Stimulated activated CD4-positive, alpha-beta T cell treated with anti-CD3 and anti-CD28 coated beads, Interleukin-15, amount 100 ng/mL, for 48 hours (primary cell): Measurements from ENCODE around the gene FBLIM1.
"Not testable (repeated sequence)": the region's sequence is repeated elsewhere in the genome, so short reads cannot be mapped to it uniquely, and the experiment has no call there.

Experiments used
- DNase-seq, 2 donors: peaks; one replicate each; pipeline ENCODE4 v3.0.0-alpha.2; 2020; ENCODE audit warnings: low read depth in 2 of 2

FBLIM1 gene

DNA sequence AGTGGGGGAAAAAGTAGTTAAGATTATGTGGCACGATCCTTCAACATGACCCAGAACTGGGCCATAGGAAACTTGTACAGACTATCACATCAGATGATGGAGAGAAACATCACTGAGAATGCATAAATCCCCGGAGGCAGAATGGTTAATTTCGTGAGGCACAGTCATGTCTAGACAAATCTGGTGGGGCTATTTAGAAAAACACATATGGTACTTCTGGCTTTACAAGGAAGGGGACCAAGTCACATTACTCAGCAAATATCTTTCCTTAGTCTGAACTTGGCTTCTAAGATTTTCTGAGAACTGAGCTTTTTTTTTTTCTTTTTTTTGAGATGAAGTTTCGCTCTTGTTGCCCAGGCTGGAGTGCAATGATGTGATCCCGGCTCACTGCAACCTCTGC is 58.1 kb downstream of the FBLIM1 start:
- DNase-seq, result no peak

DNA sequence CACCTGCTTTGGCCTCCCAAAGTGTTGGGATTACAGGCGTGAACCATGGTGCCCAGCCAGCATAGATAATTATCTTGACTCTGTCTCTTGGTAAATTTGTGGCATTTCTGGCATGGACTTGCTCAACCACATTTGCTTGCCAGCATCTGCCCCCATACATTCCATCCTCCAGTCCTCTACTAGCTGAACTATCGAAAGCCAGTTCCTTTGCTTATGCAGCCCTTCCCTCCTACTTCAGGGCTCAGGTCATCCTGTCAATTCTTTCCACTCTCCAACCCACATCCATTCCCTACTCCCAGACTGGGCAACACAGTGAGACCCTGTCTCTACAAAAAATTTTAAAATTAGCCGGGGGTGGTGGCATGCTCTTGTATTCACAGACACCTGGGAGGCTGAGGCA is 61.9 kb downstream of the FBLIM1 start:
- no peak for DNase-seq

DNA sequence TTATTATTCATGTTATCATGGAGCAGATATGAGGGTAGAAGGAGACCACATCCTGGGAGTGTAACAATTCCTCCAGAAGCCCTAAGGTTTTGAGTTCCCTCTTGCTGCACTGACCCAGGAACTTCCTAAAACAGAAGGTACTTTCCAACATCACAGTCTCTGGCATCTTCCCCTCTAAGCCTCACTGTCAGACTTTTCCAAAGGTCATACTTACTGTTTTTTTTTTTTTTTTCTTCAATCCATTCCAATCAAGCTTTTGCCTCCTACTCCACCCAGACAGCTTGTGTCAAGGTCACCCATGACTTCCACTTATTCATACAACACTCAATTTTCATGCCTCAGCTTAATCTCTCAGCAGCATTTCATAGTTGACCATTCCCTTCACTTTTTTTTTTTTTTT is 67.2 kb downstream of the FBLIM1 start:
- DNase-seq, result no peak

DNA sequence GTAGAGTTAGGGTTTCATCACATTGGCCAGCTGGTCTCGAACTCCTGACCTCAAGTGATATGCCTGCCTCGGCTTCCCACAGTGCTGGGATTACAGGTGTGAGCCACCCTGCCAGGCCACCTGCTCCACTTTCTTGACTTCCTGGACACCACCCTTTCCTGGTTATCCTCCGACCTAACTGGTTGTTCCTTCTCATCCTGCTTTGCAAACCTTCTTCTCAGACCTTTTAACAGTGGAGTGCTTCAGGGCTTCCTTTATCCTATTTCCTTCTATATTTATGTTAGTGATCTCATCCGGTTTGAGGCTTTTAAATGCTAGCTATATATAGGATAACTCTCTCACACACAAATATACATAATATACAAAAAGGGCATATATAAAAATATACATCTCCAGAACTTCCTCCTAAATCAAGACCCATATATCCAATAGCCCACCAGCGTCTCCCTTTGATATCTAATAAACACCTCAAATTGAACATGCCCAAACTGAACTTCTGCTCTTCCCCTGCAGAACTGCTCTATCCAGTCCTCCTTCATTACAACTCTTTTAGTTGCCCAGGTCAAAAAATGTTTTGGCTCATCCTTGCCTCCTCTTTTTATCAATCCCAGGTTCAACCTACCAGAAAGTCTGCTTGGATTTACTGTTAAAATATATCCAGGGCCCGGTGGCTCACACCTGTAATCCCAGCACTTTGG is 68.4 kb downstream of the FBLIM1 start:
- DNase-seq, result no peak

DNA sequence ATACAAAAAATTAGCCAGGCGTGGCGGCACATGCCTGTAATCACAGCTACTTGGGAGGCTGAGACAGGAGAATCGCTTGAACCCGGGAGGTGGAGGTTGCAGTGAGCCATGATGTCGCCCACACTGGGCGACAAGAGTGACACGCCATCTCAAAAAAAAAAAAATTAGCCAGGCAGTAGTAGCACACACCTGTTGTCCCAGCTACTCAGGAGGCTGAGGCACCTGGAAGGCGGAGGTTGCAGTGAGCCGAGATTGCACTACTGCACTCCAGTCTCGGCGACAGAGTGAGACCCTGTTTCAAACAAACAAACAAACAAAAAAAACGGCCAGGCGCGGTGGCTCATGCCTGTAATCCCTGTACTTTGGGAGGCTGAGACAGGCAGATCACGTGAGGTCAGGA is 69.0 kb downstream of the FBLIM1 start:
- DNase-seq, result not testable (repeated sequence)

GRCh38 chr1:15828931-15829330 is 70.3 kb downstream of the FBLIM1 start:
- DNase-seq, result not testable (repeated sequence)

DNA sequence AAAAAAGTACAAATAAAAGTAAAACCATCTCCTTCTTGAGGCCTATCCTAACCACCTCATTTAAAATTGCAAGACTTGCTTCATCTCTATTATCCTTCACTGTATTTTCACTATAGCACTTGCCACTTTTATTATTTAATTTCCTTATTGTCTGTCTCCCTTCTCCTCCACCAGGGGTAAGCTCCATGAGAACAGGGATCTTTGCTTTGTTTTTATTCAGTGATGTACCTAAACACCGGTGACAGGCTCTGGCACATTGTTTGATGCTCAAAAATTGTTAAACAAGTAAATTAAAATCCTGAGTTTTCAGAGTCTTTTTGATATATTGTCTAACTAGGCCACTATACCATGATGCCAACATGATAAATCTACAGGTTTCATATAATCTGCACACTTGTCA is 71.7 kb downstream of the FBLIM1 start:
- DNase-seq, result no peak

- DNase-seq, result peak in 1 of 2 donors; percentile 33
Observed at GRCh38 chr1:15833069-15833679, 74.6 kb downstream of the FBLIM1 start.

- DNase-seq, result no peak
Observed at GRCh38 chr1:15833842-15834405, 75.3 kb downstream of the FBLIM1 start.

- peak; percentile 85 to 86 for DNase-seq
Observed at GRCh38 chr1:15834406-15835204, 76.0 kb downstream of the FBLIM1 start.

DNA sequence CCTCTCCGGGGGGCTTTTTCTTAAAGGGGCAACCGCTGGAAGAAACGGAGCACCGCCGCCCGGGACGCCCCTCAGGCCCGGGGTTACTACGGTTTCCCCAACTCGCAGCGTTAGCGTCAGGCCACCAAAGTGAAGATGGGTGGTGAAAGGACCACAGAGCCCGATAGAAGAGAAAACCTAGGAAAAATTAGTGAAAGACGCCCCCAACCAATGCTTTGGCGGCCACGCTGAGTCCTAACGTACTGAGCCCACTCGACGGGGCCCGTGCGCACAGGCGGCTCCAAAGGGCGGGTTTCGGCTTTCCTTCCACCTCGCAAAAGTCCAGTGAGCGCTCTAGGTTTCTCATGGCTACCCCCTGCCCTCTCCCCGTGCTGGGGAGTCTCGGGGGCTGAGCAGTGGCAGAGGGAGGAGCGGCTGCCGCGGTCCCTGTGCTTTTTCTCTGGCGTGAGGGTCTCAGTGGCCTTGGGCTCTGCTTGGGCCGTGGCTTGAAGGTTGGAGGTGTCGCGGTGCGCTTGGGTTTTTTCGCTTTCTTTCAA is 76.7 kb downstream of the FBLIM1 start:
- no peak for DNase-seq

GRCh38 chr1:15835741-15836510 is 77.3 kb downstream of the FBLIM1 start:
- peak; percentile 99 for DNase-seq
